NCI-H82 (cell line): ENCODE measurements around the gene KCNH1.
"Not testable (repeated sequence)": the region's sequence is repeated elsewhere in the genome, so short reads cannot be mapped to it uniquely, and the experiment has no call there.

Experiments used
- DNase-seq: peaks from one replicate; lab custom pipeline; 2025; lab: John Stamatoyannopoulos, UW

Gene KCNH1

DNA sequence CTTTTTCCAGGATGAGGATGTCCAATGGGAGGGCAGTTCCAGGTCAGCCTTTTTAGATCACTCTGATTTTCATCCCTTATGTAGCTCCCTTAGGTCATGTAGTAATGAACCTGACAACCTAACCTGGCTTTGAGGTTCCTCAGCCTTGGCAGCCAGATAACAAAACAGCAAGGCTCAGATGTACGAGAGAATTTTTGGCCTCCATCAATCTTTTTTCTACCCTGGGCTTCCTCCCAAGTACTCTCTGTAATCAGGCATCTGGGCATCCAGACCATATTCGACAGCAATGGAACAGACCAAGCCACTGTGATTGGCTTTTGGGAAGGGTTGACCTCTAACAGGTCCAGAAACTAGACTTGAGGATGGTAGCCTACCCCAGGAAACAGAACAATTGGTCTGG is 38.6 kb downstream of the KCNH1 start:
- no peak for DNase-seq

DNA sequence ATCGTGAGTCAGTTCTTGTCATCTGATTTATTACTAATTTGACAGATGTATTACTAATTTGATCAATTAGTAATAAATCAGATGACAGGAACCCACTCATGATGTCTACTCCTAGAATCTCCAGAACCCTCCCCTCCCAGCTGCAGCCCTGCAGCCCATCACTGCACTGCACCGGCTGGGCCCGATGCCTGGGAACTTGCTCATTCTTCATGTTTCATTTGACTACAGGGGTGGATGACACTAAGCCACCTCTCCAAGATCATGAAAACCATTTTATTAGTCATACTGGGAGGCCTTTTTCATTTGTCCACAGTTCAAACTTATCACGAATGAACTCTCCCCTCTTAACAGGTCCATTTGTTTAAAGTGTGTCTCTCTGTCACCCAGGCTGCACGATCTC is 41.0 kb downstream of the KCNH1 start:
- no peak for DNase-seq

- DNase-seq, result no peak
These were observed 42.1 kb downstream of the KCNH1 start for GRCh38 chr1:211091867-211092266.

DNA sequence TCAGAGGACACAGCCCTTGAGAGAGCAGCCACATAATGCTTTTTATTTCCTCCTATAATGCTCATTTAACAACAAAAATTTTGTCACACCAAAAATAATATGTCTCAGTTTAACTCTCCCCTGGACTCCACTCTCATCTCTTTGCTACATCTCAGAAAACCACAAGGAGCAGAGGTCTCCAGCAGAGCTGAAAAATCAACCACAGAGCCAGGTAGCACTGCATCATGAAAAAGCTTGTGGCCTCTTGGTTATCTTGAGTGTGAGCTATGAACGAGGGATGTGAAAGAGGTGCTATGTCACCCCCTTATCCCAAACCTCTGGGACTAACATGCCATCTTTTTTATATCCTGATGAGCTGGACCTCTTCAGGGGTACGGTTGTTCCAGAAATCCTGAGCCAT is 44.4 kb downstream of the KCNH1 start:
- DNase-seq, result no peak

DNA sequence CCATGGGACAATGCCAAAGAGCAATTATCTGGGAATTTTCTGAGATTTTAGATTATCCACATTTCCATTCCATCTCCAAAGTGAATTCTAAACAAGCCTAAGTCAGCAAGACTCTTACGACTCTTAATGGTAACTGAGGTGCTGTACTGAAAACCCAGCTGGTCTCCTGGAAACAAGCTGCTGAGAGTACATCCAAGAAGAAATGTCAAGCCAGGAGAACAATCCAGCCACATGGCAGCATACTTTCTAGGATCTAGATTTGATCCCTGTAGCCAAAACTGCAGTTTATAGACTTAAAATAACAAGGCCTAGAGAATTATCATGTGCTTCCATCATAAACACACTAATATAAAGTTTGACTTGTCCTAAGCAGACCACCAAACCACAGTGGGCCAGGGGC is 45.8 kb downstream of the KCNH1 start:
- no peak for DNase-seq

GRCh38 chr1:211082824-211083223 is 51.1 kb downstream of the KCNH1 start:
- DNase-seq, result no peak

DNA sequence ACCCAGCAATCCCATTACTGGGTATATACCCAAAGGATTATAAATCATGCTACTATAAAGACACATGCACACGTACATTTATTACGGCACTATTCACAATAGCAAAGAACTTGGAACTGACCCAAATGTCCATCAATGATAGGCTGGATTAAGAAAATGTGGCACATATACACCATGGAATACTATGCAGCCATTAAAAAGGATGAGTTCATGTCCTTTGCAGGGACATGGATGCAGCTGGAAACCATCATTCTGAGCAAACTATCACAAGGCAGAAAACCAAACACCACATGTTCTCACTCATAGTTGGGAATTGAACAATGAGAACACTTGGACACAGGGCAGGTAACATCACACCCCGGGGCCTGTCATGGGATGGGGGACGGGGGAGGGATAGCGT is 52.5 kb downstream of the KCNH1 start:
- DNase-seq, result not testable (repeated sequence)

DNA sequence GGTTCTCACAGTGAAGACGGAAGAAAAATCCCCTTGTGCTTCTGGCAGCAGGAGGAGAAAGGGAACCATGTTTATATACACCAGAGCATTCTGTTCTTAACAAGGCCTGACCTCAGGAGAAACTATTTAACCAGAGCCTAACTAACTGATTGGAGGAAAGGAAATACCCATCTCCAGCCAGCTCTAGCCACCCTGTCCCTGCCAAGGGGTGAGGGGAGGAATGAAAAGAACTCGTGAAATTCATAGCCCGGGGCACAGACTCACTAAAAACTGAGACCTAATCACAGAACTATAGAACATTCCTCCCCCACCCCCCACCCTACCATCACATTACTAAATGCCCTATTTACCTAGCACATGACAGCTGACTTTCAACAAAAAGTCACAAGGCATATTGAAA is 65.0 kb downstream of the KCNH1 start:
- DNase-seq, result no peak

GRCh38 chr1:211066781-211067384 is 67.1 kb downstream of the KCNH1 start:
- DNase-seq, result no peak

DNA sequence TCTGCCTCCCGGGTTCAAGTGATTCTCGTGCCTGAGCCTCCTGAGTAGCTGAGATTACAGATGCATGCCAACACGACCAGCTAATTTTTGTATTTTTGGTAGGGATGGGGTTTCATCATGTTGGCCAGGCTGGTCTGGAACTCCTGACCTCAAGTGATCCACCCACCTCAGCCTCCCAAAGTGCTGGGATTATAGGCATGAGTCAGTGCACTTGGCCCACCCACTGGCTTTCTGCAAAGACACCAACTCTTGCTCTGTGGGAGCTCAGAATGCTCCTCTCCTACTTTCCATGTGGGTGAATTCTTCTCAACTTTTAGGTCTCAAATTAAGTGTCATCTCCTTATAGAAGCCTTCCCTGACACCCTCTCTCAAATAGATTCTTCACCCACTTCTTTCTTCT is 92.1 kb downstream of the KCNH1 start:
- not testable (repeated sequence) for DNase-seq

DNA sequence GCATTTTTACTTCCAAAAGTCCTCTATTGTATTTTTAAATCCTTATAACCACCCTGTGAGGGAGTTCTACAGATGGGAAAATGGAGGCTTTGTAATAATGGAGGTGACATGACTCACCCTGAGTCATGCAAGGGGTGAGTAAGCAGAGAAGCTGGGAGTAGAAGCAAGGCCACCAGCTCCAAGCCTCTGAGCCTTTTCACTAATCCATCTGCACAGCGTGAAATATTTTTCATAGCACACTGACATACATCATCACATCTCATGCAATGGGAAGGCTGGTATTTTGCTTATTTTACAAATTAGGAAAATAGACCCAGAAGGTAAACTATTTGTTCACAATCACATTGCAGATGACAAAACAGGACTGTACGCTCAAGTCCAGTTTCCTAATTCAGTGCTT is 96.9 kb downstream of the KCNH1 start:
- no peak for DNase-seq

DNA sequence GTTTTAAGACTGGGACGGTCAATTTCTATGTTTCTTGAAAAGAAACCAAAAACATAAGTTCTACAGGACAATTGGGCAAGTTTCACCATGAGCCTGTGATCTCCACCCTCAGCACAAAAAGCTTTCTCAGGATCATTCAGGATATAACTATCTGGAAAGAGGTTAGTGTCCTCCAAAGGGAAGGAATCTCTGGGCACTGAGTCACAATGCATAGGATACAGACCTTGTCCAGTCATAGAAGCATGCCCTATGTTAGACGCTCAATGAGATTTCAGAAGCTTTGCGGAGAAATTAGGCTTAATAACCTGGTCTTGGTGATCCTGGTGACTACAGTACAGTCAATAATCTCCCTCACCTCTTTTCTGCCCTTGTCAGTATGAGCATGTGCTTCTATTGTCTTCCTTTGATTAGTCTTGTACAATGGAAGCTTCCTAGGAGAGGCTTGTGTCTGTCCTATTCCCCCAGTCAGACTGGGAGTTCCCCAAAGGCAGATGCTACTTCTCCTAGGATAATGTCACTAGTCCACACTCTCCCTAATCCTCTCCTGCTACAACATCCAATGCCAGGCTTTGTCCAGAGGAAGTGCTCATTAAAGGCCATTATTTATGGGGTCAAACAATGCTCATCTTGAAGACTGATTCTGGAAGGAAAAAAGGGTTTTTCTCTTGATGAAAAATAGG is 97.4 kb downstream of the KCNH1 start:
- peak; percentile 32 for DNase-seq

DNA sequence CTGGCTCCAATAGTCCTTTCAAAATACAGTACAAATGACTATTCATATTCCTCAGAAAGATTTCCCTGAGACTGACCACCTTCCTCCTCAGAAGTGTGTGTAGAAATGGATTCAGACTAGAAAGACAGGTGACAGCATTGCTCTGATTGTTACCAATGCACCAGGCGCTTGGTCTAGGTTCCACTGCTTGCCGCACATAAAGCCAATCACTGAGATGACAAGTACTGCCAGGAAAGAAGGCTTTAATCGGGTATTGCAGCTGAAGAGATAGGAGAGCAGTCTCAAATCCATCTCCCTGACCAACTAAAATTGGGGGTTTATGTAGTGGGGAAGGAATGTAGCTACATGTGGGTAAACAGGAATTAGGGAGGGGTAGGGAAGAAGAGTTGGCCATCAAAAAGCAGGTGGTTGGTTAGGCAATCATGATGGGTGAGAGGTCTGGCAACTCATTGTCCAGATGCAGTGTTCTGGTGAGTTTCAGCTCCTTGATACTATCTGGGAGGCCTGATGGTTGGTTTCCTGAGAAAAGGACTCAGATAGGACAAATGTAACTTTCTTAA is 98.0 kb downstream of the KCNH1 start:
- no peak for DNase-seq

GRCh38 chr1:211033921-211034525 is 99.9 kb downstream of the KCNH1 start:
- DNase-seq, result no peak

GRCh38 chr1:211024901-211025300 is 109.0 kb downstream of the KCNH1 start:
- DNase-seq, result no peak

DNA sequence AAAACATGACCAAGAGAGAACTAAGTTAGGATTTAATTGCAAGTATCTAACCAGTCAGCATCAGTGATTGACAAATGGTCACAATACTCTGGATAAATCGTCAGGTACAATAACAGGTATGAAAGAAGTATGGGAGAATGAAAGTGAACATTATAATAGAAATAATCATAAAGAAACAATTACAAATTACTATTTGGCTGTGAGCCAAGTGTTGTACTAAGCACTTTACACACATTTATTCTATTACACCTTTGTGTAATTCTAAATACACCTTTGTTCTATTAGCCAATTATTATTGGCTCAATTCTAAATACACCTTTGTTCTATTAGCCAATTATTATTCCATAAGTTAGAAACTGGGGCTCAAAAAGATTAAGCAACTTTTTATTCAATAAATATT is 114.7 kb downstream of the KCNH1 start:
- DNase-seq, result no peak

- DNase-seq, result no peak
These were observed 115.3 kb downstream of the KCNH1 start for GRCh38 chr1:211018690-211019089.

DNA sequence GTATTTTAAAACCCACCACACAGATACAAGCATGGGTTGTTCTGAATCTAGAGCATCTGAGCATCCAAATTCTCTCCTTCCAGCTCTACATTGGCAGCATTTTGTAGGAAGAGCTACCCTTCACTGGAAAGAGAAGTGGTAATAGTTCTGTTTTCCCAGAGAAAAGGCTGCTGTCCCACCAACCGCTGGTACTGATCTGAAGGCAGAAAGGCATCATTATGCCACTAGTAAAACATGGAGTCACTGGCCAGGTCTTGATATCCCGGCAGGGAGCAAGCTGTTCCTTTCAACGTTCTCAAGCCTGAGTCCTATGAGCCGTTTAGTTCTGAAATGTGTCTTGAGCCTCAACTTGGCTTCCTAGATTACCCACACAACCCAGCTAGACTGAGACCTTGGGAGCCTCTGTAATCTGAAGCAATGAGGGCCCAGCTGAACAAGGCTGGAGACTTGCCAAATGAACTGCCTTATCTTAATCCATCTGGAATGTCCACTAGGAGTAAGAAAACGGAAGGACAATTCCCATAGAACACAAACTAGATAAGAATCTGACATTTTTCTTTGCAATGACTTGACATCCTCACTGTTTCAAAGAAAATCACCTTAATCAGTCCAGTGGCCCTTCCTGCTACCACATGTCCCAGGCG is 116.8 kb downstream of the KCNH1 start:
- DNase-seq, result peak; percentile 71

GRCh38 chr1:211014275-211014674 is 119.7 kb downstream of the KCNH1 start:
- no peak for DNase-seq

DNA sequence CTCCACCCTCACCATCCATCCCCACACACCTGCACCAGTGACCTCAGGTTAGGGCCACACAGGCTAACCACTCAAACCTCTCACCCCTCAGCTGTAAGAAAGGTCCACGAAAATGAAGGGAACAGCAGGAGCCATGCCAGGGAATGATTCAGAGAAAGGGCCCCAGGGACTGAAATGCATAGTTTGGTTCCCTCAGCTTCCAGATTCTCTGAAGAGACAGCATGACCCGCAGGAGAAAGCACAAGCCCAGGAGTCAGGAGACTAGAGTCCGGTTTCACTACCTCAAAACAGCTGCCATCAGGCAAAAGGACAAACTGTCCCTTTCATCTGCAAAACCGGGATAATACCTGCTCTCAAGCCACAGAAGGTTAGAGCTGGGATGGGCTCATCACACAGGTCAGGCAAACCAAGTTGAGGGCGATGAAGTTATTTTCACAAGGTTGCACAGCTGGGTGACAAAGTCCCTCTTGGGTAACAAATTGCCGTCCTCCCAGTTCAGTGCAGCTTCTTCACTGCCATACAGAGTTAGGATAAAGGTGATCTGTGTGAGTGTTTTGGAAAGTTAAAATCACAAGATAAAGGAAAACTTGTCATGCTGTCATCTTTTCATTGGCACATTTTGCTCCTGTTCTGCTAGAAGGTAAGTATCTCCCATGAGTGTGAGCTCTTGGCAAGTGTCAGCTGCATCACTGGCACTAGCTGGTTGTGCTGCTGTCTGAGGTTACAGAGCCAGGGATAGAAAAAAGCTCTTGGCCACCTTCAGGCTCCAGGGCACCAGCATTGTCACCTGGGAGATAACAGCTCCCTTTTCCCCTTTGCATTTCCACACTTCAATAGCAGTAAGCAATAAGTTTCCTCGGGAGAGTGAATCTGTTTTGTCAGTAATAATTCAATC is 120.4 kb downstream of the KCNH1 start:
- no peak for DNase-seq

DNA sequence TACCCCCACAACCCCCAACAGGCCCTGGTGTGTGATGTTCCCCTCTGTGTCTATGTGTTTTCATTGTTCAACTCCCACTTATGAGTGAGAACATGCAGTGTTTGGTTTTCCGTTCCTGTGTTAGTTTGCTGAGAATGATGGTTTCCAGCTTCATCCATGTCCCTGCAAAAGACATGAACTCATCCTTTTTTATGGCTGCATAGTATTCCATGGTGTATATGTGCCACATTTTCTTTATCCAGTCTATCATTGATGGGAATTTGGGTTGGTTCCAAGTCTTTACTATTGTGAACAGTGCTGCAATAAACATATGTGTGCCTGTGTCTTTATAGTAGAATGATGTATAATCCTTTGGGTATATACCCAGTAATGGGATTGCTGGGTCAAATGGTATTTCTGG is 122.8 kb downstream of the KCNH1 start:
- DNase-seq, result not testable (repeated sequence)

DNA sequence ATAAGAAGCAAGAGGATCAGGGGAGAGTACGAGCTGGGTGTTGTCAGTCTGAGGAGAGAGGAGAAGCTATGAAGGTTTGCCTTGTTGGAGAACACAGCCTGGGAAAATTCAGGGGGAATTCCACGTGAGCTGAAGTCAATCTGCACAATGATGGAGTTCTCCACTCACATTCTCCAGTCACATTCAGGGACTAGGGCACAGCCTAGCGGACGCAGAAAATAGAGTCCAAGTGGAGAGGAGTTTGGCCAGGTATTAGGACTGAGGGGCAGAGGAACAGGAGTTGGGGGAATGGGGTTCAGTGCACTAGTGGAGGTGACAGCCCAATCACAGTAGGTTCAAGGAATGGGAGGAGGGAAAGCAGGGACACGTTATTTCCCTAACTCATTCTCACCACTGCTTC is 124.0 kb downstream of the KCNH1 start:
- no peak for DNase-seq
